Activated CD8-positive, alpha-beta memory T cell treated with anti-CD3 and anti-CD28 coated beads, Interleukin-2, amount 50 U/mL, for 1 hour (primary cell): ENCODE results near the gene IGSF9B.

Source experiments
- DNase-seq: peaks from one replicate; pipeline ENCODE4 v3.0.0-alpha.2; 2020; ENCODE audit errors: extremely low read depth

IGSF9B gene

GRCh38 chr11:133985981-133986944 is 29.5 kb upstream of the IGSF9B start:
- DNase-seq = no peak

- no peak for DNase-seq
These were observed 28.1 kb upstream of the IGSF9B start for GRCh38 chr11:133984828-133985227.

- no peak for DNase-seq
These were observed 27.0 kb upstream of the IGSF9B start for GRCh38 chr11:133983660-133984316.

DNA sequence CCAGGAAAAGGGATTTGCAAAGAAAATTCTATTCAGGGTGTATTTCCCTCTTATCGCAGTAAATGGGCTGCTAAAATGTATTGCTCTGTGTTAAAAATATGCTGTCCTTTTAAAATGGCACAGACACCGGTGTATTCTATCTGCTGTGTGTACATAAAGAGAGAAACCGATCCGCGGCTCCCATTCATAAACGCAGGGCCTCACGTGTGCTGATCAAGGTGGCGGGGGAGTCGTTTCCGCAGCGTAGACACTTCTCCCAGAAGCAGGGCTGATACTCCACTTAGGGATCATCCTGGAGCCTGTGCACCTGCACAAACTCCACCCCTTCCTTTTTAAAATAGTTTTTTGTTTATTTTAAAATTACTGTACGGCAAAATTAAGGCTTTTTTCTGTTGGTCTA is 26.1 kb upstream of the IGSF9B start:
- DNase-seq = no peak

DNA sequence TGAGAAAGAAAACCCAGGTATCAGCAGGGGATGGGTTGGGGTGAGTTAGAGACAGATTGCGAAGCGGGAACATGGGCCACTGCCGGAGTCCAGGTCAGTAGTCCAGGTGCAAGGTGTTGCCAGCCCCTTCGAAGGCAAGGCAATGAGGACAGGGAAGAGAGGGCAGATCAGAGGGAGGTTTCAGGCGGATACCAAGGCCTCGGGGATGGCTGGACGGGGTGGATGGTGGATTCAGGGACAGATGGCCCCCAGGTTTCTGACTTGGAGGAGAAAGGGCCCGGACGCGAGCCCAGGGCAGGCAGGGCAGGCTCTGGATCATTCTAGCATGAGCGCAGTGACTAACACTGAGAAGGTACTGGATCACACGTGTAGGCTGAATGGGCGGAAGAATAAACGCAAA is 25.4 kb upstream of the IGSF9B start:
- DNase-seq = no peak

GRCh38 chr11:133981156-133981555 is 24.4 kb upstream of the IGSF9B start:
- DNase-seq = no peak

- no peak for DNase-seq
These were observed 23.9 kb upstream of the IGSF9B start for GRCh38 chr11:133980665-133981064.

DNA sequence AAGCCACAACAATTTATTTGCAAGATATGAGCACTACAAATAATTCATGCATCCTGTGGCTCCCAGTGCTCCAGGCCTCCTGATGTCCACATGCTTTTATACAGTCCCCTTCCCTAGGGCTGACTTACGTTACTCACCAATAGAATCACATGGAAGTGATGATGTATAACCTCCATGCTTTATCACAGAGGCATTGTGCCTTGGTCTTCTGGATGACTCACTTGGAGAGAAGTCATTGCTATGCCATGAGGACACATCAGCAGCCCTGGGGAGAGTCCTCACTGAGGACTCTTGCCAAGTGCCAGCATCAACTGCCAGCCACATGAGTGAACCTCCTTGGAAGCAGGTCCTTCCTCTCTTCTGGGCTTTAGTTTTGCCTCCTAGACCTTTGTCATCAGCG is 22.0 kb upstream of the IGSF9B start:
- no peak for DNase-seq

GRCh38 chr11:133977067-133977677 is 20.4 kb upstream of the IGSF9B start:
- DNase-seq = no peak

GRCh38 chr11:133975488-133975849 is 18.7 kb upstream of the IGSF9B start:
- no peak for DNase-seq

DNA sequence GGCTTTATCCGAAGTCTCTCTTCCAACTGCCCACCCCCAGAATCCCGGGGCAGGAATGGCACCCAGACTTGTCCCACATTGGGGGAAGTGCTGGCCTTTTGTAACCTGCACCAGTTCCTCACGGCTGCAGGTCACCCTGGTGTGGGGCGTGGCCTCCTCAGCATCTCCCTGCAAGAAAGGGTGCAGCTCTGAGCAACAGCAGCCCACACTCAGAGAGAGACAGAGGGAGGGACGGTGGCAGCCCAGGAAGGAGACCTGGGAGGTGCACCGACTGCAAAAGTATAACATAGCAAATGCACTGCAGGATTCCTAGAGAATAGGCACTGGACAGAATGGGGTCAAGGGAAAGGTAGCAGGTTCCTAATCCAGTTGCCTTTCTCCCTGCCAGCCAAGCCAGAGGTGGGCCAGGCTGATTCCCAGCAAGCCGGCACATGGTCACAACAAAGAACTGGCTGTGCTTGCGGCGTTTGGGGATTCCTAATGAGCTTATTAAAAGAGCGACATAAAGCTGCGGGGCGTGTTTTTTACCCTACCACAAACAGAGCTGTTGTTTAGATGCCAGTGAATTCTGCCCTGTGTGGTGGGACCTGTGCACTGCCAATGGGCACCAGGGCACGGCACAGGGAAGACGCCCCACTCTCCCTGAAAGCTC is 18.2 kb upstream of the IGSF9B start:
- no peak for DNase-seq

GRCh38 chr11:133971881-133972280 is 15.1 kb upstream of the IGSF9B start:
- DNase-seq = no peak

- DNase-seq = no peak
These were observed 12.3 kb upstream of the IGSF9B start for GRCh38 chr11:133969112-133969511.

GRCh38 chr11:133968300-133968699 is 11.5 kb upstream of the IGSF9B start:
- DNase-seq = no peak

GRCh38 chr11:133967599-133968238 is 11.0 kb upstream of the IGSF9B start:
- DNase-seq = no peak

- DNase-seq = no peak
These were observed 10.3 kb upstream of the IGSF9B start for GRCh38 chr11:133966921-133967598.

GRCh38 chr11:133966172-133966651 is 9.4 kb upstream of the IGSF9B start:
- no peak for DNase-seq

GRCh38 chr11:133965031-133965601 is 8.3 kb upstream of the IGSF9B start:
- no peak for DNase-seq

GRCh38 chr11:133964356-133964755 is 7.6 kb upstream of the IGSF9B start:
- DNase-seq = no peak

GRCh38 chr11:133961890-133962289 is 5.1 kb upstream of the IGSF9B start:
- no peak for DNase-seq

DNA sequence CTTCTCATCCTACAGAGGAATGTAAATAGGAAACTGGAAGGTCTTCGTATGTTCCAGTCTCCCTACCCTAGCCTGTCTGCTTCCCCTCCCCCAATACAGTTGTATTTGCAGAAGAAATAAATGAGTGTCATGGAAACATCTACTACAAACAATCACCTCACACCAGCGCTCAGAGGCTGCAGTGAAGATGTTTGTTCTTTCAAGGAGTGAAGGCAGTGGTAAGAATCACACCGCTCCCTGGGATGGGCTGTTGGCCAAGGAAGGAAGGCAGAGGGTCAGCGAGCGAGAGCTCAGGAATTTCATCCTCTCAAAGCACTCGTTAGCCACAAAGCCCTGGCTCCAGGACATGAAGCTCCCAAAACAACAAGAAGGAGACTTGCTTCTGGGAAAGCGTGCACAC is 1.1 kb upstream of the IGSF9B start:
- DNase-seq = no peak
